SU-DHL-6 (cell line): ENCODE measurements around the gene SEMA4D.
"Not testable (repeated sequence)": the region's sequence is repeated elsewhere in the genome, so short reads cannot be mapped to it uniquely, and the experiment has no call there.

ENCODE experiments used
- H2AFZ ChIP-seq: fragments of 200-600 bp; sonication (generic); 2 replicates; pipeline ENCODE4 v1.6.1; 2014; ENCODE audit warnings: low read depth, mild to moderate bottlenecking, moderate library complexity, mixed read lengths, antibody characterized with exemption, low read length; ENCODE audit not compliant: severe bottlenecking
- H3F3A ChIP-seq: fragments of 200-600 bp; shearing (Covaris generic); 2 replicates; pipeline ENCODE4 v1.6.0; 2016; ENCODE audit warnings: antibody characterized with exemption, mild to moderate bottlenecking; ENCODE audit not compliant: insufficient read depth
- H3K27ac ChIP-seq: fragments of 200-600 bp; sonication (generic); 2 replicates; pipeline ENCODE4 v1.5.1; 2016; ENCODE audit warnings: low read depth, mild to moderate bottlenecking, low read length, moderate library complexity, mixed read lengths
- H3K27me3 ChIP-seq: fragments of 200-600 bp; sonication (generic), shearing (Covaris generic); 2 replicates; pipeline ENCODE4 v1.6.0; 2014; ENCODE audit warnings: mild to moderate bottlenecking, low read length
- H3K36me3 ChIP-seq: fragments of 200-600 bp; sonication (generic); 2 replicates; pipeline ENCODE4 v1.6.1; 2014; ENCODE audit warnings: mild to moderate bottlenecking, low read length, mixed read lengths
- H3K4me2 ChIP-seq: fragments of 300-600, 200-600 bp; shearing (Covaris generic), sonication (generic); 2 replicates; pipeline ENCODE4 v1.6.0; 2014; ENCODE audit warnings: low read length, low read depth, mild to moderate bottlenecking; ENCODE audit not compliant: poor library complexity, severe bottlenecking
- H3K4me3 ChIP-seq: fragments of 200-600 bp; sonication (generic); 2 replicates; pipeline ENCODE4 v1.5.1; 2014; ENCODE audit warnings: antibody characterized with exemption, low read length, mild to moderate bottlenecking, mixed read lengths; ENCODE audit not compliant: insufficient read depth, poor library complexity, severe bottlenecking
- H3K79me2 ChIP-seq: fragments of 200-600 bp; sonication (generic); 2 replicates; pipeline ENCODE4 v1.6.1; 2014; ENCODE audit warnings: mild to moderate bottlenecking, low read length, moderate library complexity; ENCODE audit not compliant: insufficient read depth
- H3K9ac ChIP-seq: fragments of 200-600 bp; sonication (generic); 2 replicates; pipeline ENCODE4 v1.7.0; 2014; ENCODE audit warnings: mild to moderate bottlenecking, low read length
- H3K9me2 ChIP-seq: fragments of 200-600 bp; sonication (generic); replicated peaks from 2 replicates; pipeline ENCODE4 v1.6.1; 2014; ENCODE audit warnings: low read length; ENCODE audit not compliant: insufficient read depth
- H3K9me3 ChIP-seq: fragments of 200-600 bp; sonication (generic); 2 replicates; pipeline ENCODE4 v1.6.1; 2014; ENCODE audit warnings: low read length, mixed read lengths; ENCODE audit not compliant: insufficient read depth
- H4K20me1 ChIP-seq: fragments of 200-600 bp; sonication (generic); 2 replicates; pipeline ENCODE4 v1.6.1; 2014; ENCODE audit warnings: low read depth, mild to moderate bottlenecking, antibody characterized with exemption, low read length, moderate library complexity, mixed read lengths
- EZH2phosphoT487 ChIP-seq: fragments of 200-600 bp; sonication (generic), shearing (Covaris generic); conservative IDR thresholded peaks from 2 replicates; pipeline ENCODE4 v1.6.1; 2018; ENCODE audit warnings: mild to moderate bottlenecking, antibody characterized with exemption, low read length, moderate library complexity, mixed read lengths
- TF ChIP-seq, protein P1 (sequence below): fragments of 200-600 bp; sonication (generic); IDR thresholded peaks from one replicate; pipeline ENCODE4 v1.5.1; 2017; ENCODE audit warnings: antibody characterized with exemption, mild to moderate bottlenecking, low read length, moderate library complexity; ENCODE audit not compliant: insufficient read depth, poor library complexity, severe bottlenecking

Gene SEMA4D

DNA sequence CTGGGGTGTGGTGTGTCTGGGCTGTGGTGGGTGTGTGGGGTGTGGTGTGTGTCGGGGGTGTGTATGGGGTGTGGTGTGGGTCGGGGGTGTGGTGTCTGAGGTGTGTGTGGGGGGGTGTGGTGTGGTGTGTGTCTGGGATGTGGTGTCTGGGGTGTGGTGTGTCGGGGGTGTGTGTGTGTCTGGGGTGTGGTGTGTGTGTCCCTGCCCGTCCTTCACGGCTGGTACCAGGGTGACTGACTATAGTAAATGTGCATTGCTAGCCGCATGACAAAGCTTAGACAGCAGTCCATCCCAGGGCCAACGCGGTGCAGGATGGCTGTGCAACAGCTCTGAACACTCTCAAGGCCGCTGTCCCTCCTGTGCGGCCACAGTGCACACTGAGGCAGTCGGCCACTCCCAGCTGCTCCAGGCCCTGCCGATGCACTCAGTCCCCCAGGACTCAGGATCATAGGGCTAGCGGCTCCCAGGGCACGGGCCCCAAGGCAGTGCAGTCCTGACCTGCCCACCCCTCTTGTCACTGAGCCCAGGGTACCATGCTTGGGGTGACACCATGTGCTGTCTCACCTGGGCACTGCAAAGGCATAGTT is 125.6 kb downstream of the SEMA4D start:
- Histone ChIP-seq H3K79me2 (no peaks in the 10 kb centered on the region), H3K9ac (no peak overlapping the region), H4K20me1 (no peaks in the 10 kb centered on the region), H2AFZ (no peak overlapping the region), H3K4me3 (no peak overlapping the region), H3K9me2 (no peaks in the 10 kb centered on the region), H3K9me3 (no peaks in the 10 kb centered on the region), H3F3A (no peaks in the 10 kb centered on the region), H3K27me3 (no peaks in the 10 kb centered on the region), H3K36me3 (no peaks in the 10 kb centered on the region), H3K4me2 (no peak overlapping the region), H3K27ac (no peak overlapping the region)
- TF ChIP-seq, protein P1, sequence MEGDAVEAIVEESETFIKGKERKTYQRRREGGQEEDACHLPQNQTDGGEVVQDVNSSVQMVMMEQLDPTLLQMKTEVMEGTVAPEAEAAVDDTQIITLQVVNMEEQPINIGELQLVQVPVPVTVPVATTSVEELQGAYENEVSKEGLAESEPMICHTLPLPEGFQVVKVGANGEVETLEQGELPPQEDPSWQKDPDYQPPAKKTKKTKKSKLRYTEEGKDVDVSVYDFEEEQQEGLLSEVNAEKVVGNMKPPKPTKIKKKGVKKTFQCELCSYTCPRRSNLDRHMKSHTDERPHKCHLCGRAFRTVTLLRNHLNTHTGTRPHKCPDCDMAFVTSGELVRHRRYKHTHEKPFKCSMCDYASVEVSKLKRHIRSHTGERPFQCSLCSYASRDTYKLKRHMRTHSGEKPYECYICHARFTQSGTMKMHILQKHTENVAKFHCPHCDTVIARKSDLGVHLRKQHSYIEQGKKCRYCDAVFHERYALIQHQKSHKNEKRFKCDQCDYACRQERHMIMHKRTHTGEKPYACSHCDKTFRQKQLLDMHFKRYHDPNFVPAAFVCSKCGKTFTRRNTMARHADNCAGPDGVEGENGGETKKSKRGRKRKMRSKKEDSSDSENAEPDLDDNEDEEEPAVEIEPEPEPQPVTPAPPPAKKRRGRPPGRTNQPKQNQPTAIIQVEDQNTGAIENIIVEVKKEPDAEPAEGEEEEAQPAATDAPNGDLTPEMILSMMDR = no peak

DNA sequence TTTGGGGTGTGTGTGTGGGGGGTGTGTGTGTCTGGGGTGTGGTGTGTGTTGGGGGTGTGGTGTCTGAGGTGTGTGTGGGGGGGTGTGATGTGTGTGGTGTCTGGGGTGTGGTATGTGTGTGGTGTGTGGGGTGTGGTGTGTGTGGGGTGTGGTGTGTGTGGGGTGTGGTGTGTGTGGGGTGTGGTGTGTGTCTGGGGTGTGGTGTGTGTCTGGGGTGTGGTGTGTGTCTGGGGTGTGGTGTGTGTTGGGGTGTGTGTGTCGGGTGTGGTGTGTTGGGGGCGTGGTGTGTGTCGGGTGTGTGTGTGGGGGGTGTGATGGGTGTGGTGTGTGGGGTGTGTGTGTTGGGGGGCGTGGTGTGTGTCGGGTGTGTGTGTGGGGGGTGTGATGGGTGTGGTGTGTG is 126.1 kb downstream of the SEMA4D start:
- not testable (repeated sequence) for H3K4me3 ChIP-seq, H2AFZ ChIP-seq, H3K9ac ChIP-seq, H3K9me2 ChIP-seq, H3K27me3 ChIP-seq, H3K9me3 ChIP-seq, H3K79me2 ChIP-seq, H3K36me3 ChIP-seq, H3K27ac ChIP-seq, H3K4me2 ChIP-seq, H4K20me1 ChIP-seq, H3F3A ChIP-seq

DNA sequence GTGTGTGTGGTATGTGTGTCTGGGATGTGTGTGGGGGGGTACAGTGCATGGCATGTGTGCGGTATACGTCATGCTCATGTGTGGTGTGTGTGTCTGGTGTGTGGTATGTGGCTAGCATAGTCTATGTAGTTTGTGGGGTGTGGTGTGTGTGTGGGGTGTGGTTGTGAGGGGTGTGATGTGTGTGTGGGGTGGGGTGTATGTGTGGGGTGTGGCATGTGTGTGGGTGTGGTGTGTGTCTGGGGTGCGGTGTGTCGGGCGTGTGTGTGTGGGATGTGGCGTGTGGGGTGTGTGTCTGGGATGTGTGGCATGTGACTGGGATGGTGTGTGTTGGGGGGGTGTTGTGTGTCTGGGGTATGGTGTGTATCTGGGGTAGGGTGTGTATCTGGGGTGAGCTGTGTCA is 127.3 kb downstream of the SEMA4D start:
- Histone ChIP-seq H4K20me1 (no peaks in the 10 kb centered on the region), H2AFZ (no peak overlapping the region), H3K27ac (no peak overlapping the region), H3K79me2 (no peaks in the 10 kb centered on the region), H3K36me3 (no peaks in the 10 kb centered on the region), H3K4me3 (no peak overlapping the region), H3K27me3 (no peaks in the 10 kb centered on the region), H3K9ac (no peak overlapping the region), H3K9me3 (no peaks in the 10 kb centered on the region), H3K9me2 (no peaks in the 10 kb centered on the region), H3K4me2 (no peak overlapping the region), H3F3A (no peaks in the 10 kb centered on the region)
- TF ChIP-seq, protein P1 = no peak
- TF ChIP-seq EZH2phosphoT487 = no peak

DNA sequence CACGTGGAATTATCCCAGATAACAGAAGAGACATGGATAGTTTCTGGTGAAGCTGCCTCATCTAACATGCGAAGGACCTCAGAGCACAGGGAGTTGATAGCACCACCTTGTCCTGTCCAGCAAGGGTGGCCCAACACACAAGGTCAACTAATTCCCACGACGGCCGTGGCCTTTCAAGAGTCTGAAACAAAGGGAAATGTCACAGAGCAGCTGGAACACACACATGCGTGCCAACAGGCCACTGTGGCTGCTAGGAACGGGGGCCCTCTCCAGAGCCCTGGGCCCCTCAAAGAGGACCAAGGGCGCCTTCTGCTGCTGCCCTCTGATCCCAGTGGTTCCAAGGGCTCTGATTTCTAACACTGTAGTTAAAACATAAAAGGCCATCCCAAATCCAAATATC is 128.9 kb downstream of the SEMA4D start:
- Histone ChIP-seq H3K36me3 (no peaks in the 10 kb centered on the region), H3K27me3 (no peaks in the 10 kb centered on the region), H3F3A (no peaks in the 10 kb centered on the region), H4K20me1 (no peaks in the 10 kb centered on the region), H3K9ac (no peak overlapping the region), H3K9me3 (no peaks in the 10 kb centered on the region), H3K27ac (no peak overlapping the region), H3K4me3 (no peak overlapping the region), H3K9me2 (no peaks in the 10 kb centered on the region), H3K4me2 (no peak overlapping the region), H3K79me2 (no peaks in the 10 kb centered on the region), H2AFZ (no peak overlapping the region)
- TF ChIP-seq EZH2phosphoT487 = no peak
- TF ChIP-seq, protein P1 = no peak
